ENCODE measurements around the gene ANP32A. TPM values are rescaled to one million over a fixed set of nuclear protein-coding genes. Genes with fewer than 3 reads are reported as not detected.

The ANP32A gene
- total and polyA plus RNA-seq, 3 experiments from 2014 or later: 94.6 to 237 (median 233) TPM

DNA sequence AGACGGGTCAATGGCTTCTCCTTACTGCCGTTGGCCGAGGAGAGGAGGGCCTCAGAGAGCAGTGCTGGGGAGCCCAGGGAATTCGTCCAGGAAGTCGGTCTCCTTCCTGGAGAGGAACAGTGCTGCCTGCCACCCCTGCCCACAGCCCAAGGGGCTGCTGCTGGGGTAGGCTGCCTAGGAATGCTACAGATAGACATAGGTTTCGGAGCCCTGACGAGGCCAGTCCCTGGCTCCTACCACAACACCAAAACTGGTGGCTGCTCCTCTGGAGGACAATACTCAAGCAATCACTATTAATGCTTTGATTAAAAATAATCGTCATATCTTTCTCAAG lies 30.5 kb downstream of the ANP32A start:
- Histone ChIP-seq H3K27me3 (ENCODE audit: insufficient read depth, low read length, poor library complexity, severe bottlenecking) (no peaks in the 10 kb centered on the region), H3K4me3 (ENCODE audit: low read length) (no peak overlapping the region), H3K9me3 (ENCODE audit: low read length) (no peaks in the 10 kb centered on the region), H3K36me3 (ENCODE audit: insufficient read depth, low read length) (peaks cover 30% of the 10 kb centered on the region), H3K4me1 (ENCODE audit: insufficient read depth, low read length) (peaks cover 63% of the 10 kb centered on the region), H3K27ac (ENCODE audit: low read depth, low read length) (no peak overlapping the region)
- DNase-seq: no peak
- Mint-ChIP-seq H3K36me3 (peaks cover 0 to 41% (median 3%) of the 10 kb centered on the region in 3 donors), H3K4me3 (no peak overlapping the region), H3K27ac (peak overlapping the region in 7 of 8 donors; percentile 27 to 99 (median 94)), H3K27me3 (no peaks in the 10 kb centered on the region), H3K9me3 (no peaks in the 10 kb centered on the region), H3K4me1 (peaks cover 66 to 79% (median 71%) of the 10 kb centered on the region in 3 donors)
- ChIA-PET POLR2A (no interaction called here), CTCF (no interaction called here)

- ChIA-PET POLR2A (no interaction called here), CTCF (no interaction called here)
- H3K4me3 ChIP-seq (ENCODE audit: low read length): no peak overlapping the region
- H3K36me3 ChIP-seq (ENCODE audit: insufficient read depth, low read length): peaks cover 35% of the 10 kb centered on the region
- Mint-ChIP-seq H3K36me3 (peaks cover 0 to 44% (median 3%) of the 10 kb centered on the region in 3 donors), H3K27me3 (no peaks in the 10 kb centered on the region), H3K4me3 (peak overlapping the region in 2 of 7 donors; percentile 8 to 47), H3K9me3 (no peaks in the 10 kb centered on the region), H3K27ac (peak overlapping the region in 7 of 8 donors; percentile 27 to 95 (median 73)), H3K4me1 (peaks cover 61 to 74% (median 66%) of the 10 kb centered on the region in 3 donors)
- H3K27ac ChIP-seq (ENCODE audit: low read depth, low read length): no peak overlapping the region
- no peaks in the 10 kb centered on the region for H3K9me3 ChIP-seq (ENCODE audit: low read length)
- H3K27me3 ChIP-seq (ENCODE audit: insufficient read depth, low read length, poor library complexity, severe bottlenecking): no peaks in the 10 kb centered on the region
- DNase-seq: no peak
- H3K4me1 ChIP-seq (ENCODE audit: insufficient read depth, low read length): peaks cover 58% of the 10 kb centered on the region
These were observed 31.0 kb downstream of the ANP32A start for GRCh38 chr15:68789534-68790241.

DNA sequence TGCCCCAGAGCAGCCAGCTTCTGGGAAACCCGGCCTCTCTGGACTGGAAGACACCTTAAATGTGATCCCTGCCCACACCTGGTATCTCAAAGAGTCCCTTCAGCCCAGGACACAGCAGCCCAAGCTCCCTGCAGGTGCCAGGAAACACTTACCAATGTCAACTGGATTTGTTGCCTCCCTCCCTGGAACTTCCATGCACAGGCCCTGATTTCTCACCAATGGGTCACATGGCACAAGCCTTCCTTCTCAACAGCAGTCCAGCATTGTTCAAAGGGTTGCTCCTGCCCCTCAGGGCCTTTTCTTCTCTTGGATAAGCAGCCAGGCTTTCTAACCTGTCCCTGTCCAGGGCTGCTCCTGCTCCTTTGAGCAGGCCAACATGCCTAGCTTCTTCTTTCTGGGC lies 31.6 kb downstream of the ANP32A start:
- Mint-ChIP-seq H3K4me3 (peak overlapping the region in 1 of 7 donors; percentile 8), H3K27ac (peak overlapping the region in 4 of 8 donors; percentile 64 to 91 (median 70)), H3K27me3 (no peaks in the 10 kb centered on the region), H3K9me3 (no peaks in the 10 kb centered on the region), H3K36me3 (peaks cover 0 to 49% (median 3%) of the 10 kb centered on the region in 3 donors), H3K4me1 (peaks cover 55 to 68% (median 60%) of the 10 kb centered on the region in 3 donors)
- no peak for DNase-seq
- no peaks in the 10 kb centered on the region for H3K27me3 ChIP-seq (ENCODE audit: insufficient read depth, low read length, poor library complexity, severe bottlenecking)
- H3K4me3 ChIP-seq (ENCODE audit: low read length): no peak overlapping the region
- H3K36me3 ChIP-seq (ENCODE audit: insufficient read depth, low read length): peaks cover 41% of the 10 kb centered on the region
- no peaks in the 10 kb centered on the region for H3K9me3 ChIP-seq (ENCODE audit: low read length)
- ChIA-PET CTCF (interaction anchor here (2.3 kb wide), 1 partner anchor 40 kb away, joined by 4 read pairs; no protein-coding TSS in a partner anchor), POLR2A (no interaction called here)
- no peak overlapping the region for H3K27ac ChIP-seq (ENCODE audit: low read depth, low read length)
- peaks cover 53% of the 10 kb centered on the region for H3K4me1 ChIP-seq (ENCODE audit: insufficient read depth, low read length)

GRCh38 chr15:68788264-68788624 lies 32.5 kb downstream of the ANP32A start:
- no peaks in the 10 kb centered on the region for H3K27me3 ChIP-seq (ENCODE audit: insufficient read depth, low read length, poor library complexity, severe bottlenecking)
- Mint-ChIP-seq H3K36me3 (peaks cover 0 to 55% (median 3%) of the 10 kb centered on the region in 3 donors), H3K4me1 (peaks cover 53 to 65% (median 56%) of the 10 kb centered on the region in 3 donors), H3K4me3 (no peak overlapping the region), H3K27me3 (no peaks in the 10 kb centered on the region), H3K9me3 (no peaks in the 10 kb centered on the region), H3K27ac (peak overlapping the region in 2 of 8 donors; percentile 4 to 42)
- ChIA-PET CTCF (interaction anchor here (2.3 kb wide), 1 partner anchor 41 kb away, joined by 4 read pairs; no protein-coding TSS in a partner anchor), POLR2A (interaction anchor here (0.5 kb wide), 1 partner anchor 18 kb away, joined by 4 read pairs; no protein-coding TSS in a partner anchor)
- H3K4me3 ChIP-seq (ENCODE audit: low read length): no peak overlapping the region
- H3K4me1 ChIP-seq (ENCODE audit: insufficient read depth, low read length): peaks cover 46% of the 10 kb centered on the region
- H3K36me3 ChIP-seq (ENCODE audit: insufficient read depth, low read length): peaks cover 45% of the 10 kb centered on the region
- H3K27ac ChIP-seq (ENCODE audit: low read depth, low read length): no peak overlapping the region
- no peak for DNase-seq
- H3K9me3 ChIP-seq (ENCODE audit: low read length): no peaks in the 10 kb centered on the region

DNA sequence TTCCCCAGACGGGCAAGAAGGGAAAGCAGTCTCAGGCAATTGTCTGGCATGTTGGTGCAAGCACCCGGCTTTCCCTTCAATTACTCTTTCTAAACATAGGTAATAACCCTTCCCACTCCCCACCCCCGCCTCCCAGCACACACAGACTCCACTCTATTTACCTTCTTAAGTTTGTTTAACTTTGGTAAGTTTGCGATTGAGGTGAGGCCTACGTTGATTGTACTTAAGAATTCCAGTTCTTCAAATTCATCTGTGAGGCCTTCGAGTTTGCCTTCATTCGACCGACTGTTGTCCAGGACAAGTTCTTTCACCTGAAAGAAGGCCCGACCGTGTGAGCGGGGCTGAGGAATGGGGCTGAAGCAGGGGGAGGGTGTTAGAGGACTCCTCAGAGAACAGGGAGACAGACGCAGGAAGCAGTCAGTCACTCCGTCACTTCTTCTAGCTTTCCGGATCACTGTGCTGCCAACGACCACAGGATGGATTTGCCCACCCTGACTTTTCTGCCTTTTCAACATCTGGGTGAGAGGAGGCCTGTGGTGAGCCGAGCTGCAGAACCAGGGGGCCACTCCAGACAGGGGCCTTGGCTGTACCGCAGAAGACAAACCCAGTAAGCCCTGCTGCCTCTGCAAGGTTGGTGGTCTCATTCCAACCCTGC lies 33.0 kb downstream of the ANP32A start:
- peaks cover 41% of the 10 kb centered on the region for H3K4me1 ChIP-seq (ENCODE audit: insufficient read depth, low read length)
- H3K27me3 Mint-ChIP-seq: no peaks in the 10 kb centered on the region
- H3K4me1 Mint-ChIP-seq: peaks cover 53 to 65% (median 55%) of the 10 kb centered on the region in 3 donors
- H3K9me3 Mint-ChIP-seq: no peaks in the 10 kb centered on the region
- no peaks in the 10 kb centered on the region for H3K9me3 ChIP-seq (ENCODE audit: low read length)
- H3K27me3 ChIP-seq (ENCODE audit: insufficient read depth, low read length, poor library complexity, severe bottlenecking): no peaks in the 10 kb centered on the region
- H3K36me3 ChIP-seq (ENCODE audit: insufficient read depth, low read length): peaks cover 45% of the 10 kb centered on the region
- ChIA-PET POLR2A (no interaction called here), CTCF (interaction anchor here (1.0 to 2.3 kb wide), 3 partner anchors 18 to 41 kb away, joined by 3 to 5 read pairs (median 4); no protein-coding TSS in a partner anchor)
- H3K27ac Mint-ChIP-seq: peak overlapping the region in 3 of 8 donors; percentile 4 to 42 (median 38)
- H3K4me3 ChIP-seq (ENCODE audit: low read length): no peak overlapping the region
- H3K4me3 Mint-ChIP-seq: no peak overlapping the region
- DNase-seq: no peak
- H3K36me3 Mint-ChIP-seq: peaks cover 0 to 60% (median 2%) of the 10 kb centered on the region in 3 donors
- H3K27ac ChIP-seq (ENCODE audit: low read depth, low read length): no peak overlapping the region

DNA sequence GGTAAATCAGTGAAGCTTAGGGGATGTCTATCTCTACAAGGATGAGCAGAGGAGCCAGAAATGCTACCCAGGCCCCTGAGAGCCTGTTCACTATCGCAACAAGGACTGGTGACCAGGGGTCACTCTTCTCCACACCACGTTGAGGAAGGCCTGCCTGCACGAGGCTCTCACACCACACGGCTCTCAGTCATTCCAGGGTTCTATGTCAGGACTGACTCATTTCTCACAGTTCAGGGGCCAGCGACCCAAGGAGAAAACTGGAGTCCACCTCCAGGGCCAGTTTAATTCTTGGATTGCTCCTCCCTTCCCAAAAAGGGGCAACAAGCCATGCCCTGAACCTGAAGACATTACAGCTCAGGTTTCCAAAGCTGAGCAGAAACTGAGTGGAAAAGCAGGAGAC lies 33.9 kb downstream of the ANP32A start:
- no peaks in the 10 kb centered on the region for H3K9me3 Mint-ChIP-seq
- peaks cover 45% of the 10 kb centered on the region for H3K36me3 ChIP-seq (ENCODE audit: insufficient read depth, low read length)
- H3K4me3 ChIP-seq (ENCODE audit: low read length): no peak overlapping the region
- H3K9me3 ChIP-seq (ENCODE audit: low read length): no peaks in the 10 kb centered on the region
- no peak overlapping the region for H3K27ac ChIP-seq (ENCODE audit: low read depth, low read length)
- DNase-seq: no peak
- peak overlapping the region in 5 of 8 donors; percentile 5 to 72 (median 19) for H3K27ac Mint-ChIP-seq
- H3K36me3 Mint-ChIP-seq: peaks cover 0 to 70% (median 2%) of the 10 kb centered on the region in 3 donors
- H3K4me1 Mint-ChIP-seq: peaks cover 53 to 65% (median 55%) of the 10 kb centered on the region in 3 donors
- H3K27me3 Mint-ChIP-seq: no peaks in the 10 kb centered on the region
- POLR2A ChIA-PET: no interaction called here
- CTCF ChIA-PET: interaction anchor here (0.9 to 2.3 kb wide), 4 partner anchors 9 to 42 kb away, joined by 3 to 5 read pairs (median 4); no protein-coding TSS in a partner anchor
- peaks cover 37% of the 10 kb centered on the region for H3K4me1 ChIP-seq (ENCODE audit: insufficient read depth, low read length)
- H3K27me3 ChIP-seq (ENCODE audit: insufficient read depth, low read length, poor library complexity, severe bottlenecking): no peaks in the 10 kb centered on the region
- H3K4me3 Mint-ChIP-seq: no peak overlapping the region

- ChIA-PET CTCF (interaction anchor here (0.9 to 4.9 kb wide), 3 partner anchors 31 to 90 kb away, joined by 3 to 44 read pairs (median 9); no protein-coding TSS in a partner anchor), POLR2A (no interaction called here)
- no peak for DNase-seq
- Mint-ChIP-seq H3K36me3 (peaks cover 0 to 76% (median 6%) of the 10 kb centered on the region in 3 donors), H3K4me3 (no peak overlapping the region), H3K27me3 (no peaks in the 10 kb centered on the region), H3K27ac (peak overlapping the region in 3 of 8 donors; percentile 5 to 53 (median 48)), H3K4me1 (peaks cover 43 to 55% (median 44%) of the 10 kb centered on the region in 3 donors), H3K9me3 (no peaks in the 10 kb centered on the region)
- no peaks in the 10 kb centered on the region for H3K9me3 ChIP-seq (ENCODE audit: low read length)
- H3K4me1 ChIP-seq (ENCODE audit: insufficient read depth, low read length): peaks cover 29% of the 10 kb centered on the region
- H3K4me3 ChIP-seq (ENCODE audit: low read length): no peak overlapping the region
- peaks cover 50% of the 10 kb centered on the region for H3K36me3 ChIP-seq (ENCODE audit: insufficient read depth, low read length)
- no peak overlapping the region for H3K27ac ChIP-seq (ENCODE audit: low read depth, low read length)
- H3K27me3 ChIP-seq (ENCODE audit: insufficient read depth, low read length, poor library complexity, severe bottlenecking): no peaks in the 10 kb centered on the region
These were observed 35.2 kb downstream of the ANP32A start for GRCh38 chr15:68785541-68785940.
